Measurements from ENCODE around the gene ELOA. TPM values are rescaled to one million over a fixed set of nuclear protein-coding genes. Genes with fewer than 3 reads are reported as not detected.
"Not testable (repeated sequence)": the region's sequence is repeated elsewhere in the genome, so short reads cannot be mapped to it uniquely, and the experiment has no call there.

Gene ELOA
- total and polyA plus RNA-seq, 2 donors (not counting 1 experiment from before 2014, with no cell fraction given), result 12.9 to 56.6 TPM

- ATAC-seq (ENCODE audit: low read depth) (no peak), DNase-seq (no peak)
- Mint-ChIP-seq H3K27me3 (no peaks in the 10 kb centered on the region), H3K27ac (peak overlapping the region; percentile 6), H3K4me1 (peaks cover 23% of the 10 kb centered on the region), H3K9me3 (ENCODE audit: insufficient read depth) (no peaks in the 10 kb centered on the region), H3K4me3 (peak overlapping the region; percentile 16)
- peaks cover 19% of the 10 kb centered on the region for H3K79me2 ChIP-seq (ENCODE audit: control insufficient read depth, insufficient read depth, low read length)
- H3K27me3 ChIP-seq (replicated peaks in 1 of 4; ENCODE audit: control extremely low read depth in 1 of 4, control insufficient read depth in 3 of 4, insufficient read depth in 4 of 4, low read length in 3 of 4), result no peaks in the 10 kb centered on the region
- H3K9me3 ChIP-seq (ENCODE audit: control extremely low read depth in 1 of 3, control insufficient read depth in 2 of 3, insufficient read depth in 1 of 3, low read length in 2 of 3), result no peaks in the 10 kb centered on the region
- TF ChIP-seq CTCF (IDR thresholded peaks at IDR 0.05) (no peak), EZH2 (IDR thresholded peaks at IDR 0.05; ENCODE audit: borderline replicate concordance, insufficient read depth, low read depth, low read length, poor library complexity, severe bottlenecking) (no peak)
- peaks cover 0 to 21% of the 10 kb centered on the region in 2 experiments for H3K36me3 ChIP-seq (replicated peaks in 1 of 2; ENCODE audit: control extremely low read depth in 1 of 2, control insufficient read depth in 1 of 2, extremely low read depth in 1 of 2, insufficient read depth in 2 of 2, low read length in 1 of 2)
- ChIA-PET CTCF (interaction anchor here (0.8 to 1.5 kb wide), 2 partner anchors 17 to 123 kb away, joined by 3 to 5 read pairs; no protein-coding TSS in a partner anchor), POLR2A (interaction anchor here (0.6 to 0.7 kb wide), 2 partner anchors 264 to 926 kb away, joined by 4 to 9 read pairs; no protein-coding TSS in a partner anchor)
- no peaks in the 10 kb centered on the region for H4K20me1 ChIP-seq (ENCODE audit: control insufficient read depth, insufficient read depth, low read length, poor library complexity, severe bottlenecking)
- WGBS (ENCODE audit: insufficient coverage), result 93% methylated on average over 15 of the region's 21 CpGs
- H3K4me2 ChIP-seq (replicated peaks; ENCODE audit: low read depth, low read length, poor library complexity, severe bottlenecking), result no peak overlapping the region
- H3K27ac ChIP-seq (ENCODE audit: low read length in 2 of 2), result peak overlapping the region in 1 of 2 donors; percentile 26
- no peak overlapping the region for H3K4me3 ChIP-seq (ENCODE audit: control extremely low read depth in 1 of 5, extremely low read depth in 1 of 5, insufficient read depth in 1 of 5, low read depth in 2 of 5, low read length in 4 of 5)
- H3K9ac ChIP-seq (ENCODE audit: low read length), result no peak overlapping the region
- H2AFZ ChIP-seq (ENCODE audit: insufficient read depth, low read depth, low read length, poor library complexity, severe bottlenecking), result no peak overlapping the region
- H3K4me1 ChIP-seq (ENCODE audit: control insufficient read depth in 2 of 2, insufficient read depth in 2 of 2, low read length in 2 of 2), result peaks cover 11 to 22% of the 10 kb centered on the region in 2 donors
- intact Hi-C loops (cut with micrococcal nuclease), result no loop called here
Observed at GRCh38 chr1:23793861-23794731, 50.8 kb downstream of the ELOA start.

DNA sequence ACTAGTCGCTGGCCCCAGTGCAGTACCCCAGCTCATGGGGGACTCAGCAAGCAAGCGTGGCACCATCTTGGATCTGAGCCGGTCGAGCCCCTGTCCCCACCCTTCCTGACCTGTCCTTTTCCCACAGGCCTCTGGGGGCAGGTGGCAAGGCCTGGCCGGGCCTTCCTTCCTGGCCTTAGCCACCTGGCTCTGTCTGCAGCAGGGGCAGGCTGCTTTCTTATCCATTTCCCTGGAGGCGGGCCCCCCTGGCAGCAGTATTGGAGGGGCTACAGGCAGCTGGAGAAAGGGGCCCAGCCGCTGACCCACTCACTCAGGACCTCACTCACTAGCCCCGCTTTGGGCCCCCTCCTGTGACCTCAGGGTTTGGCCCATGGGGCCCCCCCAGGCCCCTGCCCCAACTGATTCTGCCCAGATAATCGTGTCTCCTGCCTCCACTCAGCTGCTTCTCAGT, 51.5 kb downstream of the ELOA start:
- H3K4me3 Mint-ChIP-seq; H3K9me3 ChIP-seq (ENCODE audit: control extremely low read depth in 1 of 3, control insufficient read depth in 2 of 3, insufficient read depth in 1 of 3, low read length in 2 of 3); ATAC-seq (ENCODE audit: low read depth); H3K27me3 ChIP-seq (replicated peaks in 1 of 4; ENCODE audit: control extremely low read depth in 1 of 4, control insufficient read depth in 3 of 4, insufficient read depth in 4 of 4, low read length in 3 of 4); H3K27me3 Mint-ChIP-seq; H3K4me3 ChIP-seq (ENCODE audit: control extremely low read depth in 1 of 5, extremely low read depth in 1 of 5, insufficient read depth in 1 of 5, low read depth in 2 of 5, low read length in 4 of 5); H3K27ac ChIP-seq (ENCODE audit: low read length in 2 of 2); H2AFZ ChIP-seq (ENCODE audit: insufficient read depth, low read depth, low read length, poor library complexity, severe bottlenecking); H3K9me3 Mint-ChIP-seq (ENCODE audit: insufficient read depth); DNase-seq; H3K27ac Mint-ChIP-seq; H4K20me1 ChIP-seq (ENCODE audit: control insufficient read depth, insufficient read depth, low read length, poor library complexity, severe bottlenecking); H3K4me2 ChIP-seq (replicated peaks; ENCODE audit: low read depth, low read length, poor library complexity, severe bottlenecking); H3K9ac ChIP-seq (ENCODE audit: low read length); intact Hi-C loops (cut with micrococcal nuclease): not testable (repeated sequence)
- peaks cover 0 to 21% of the 10 kb centered on the region in 2 experiments for H3K36me3 ChIP-seq (replicated peaks in 1 of 2; ENCODE audit: control extremely low read depth in 1 of 2, control insufficient read depth in 1 of 2, extremely low read depth in 1 of 2, insufficient read depth in 2 of 2, low read length in 1 of 2)
- peaks cover 17 to 28% of the 10 kb centered on the region in 2 donors for H3K4me1 ChIP-seq (ENCODE audit: control insufficient read depth in 2 of 2, insufficient read depth in 2 of 2, low read length in 2 of 2)
- ChIA-PET POLR2A (interaction anchor here (0.7 kb wide), 1 partner anchor 265 kb away, joined by 9 read pairs; no protein-coding TSS in a partner anchor), CTCF (interaction anchor here (1.5 kb wide), 1 partner anchor 16 kb away, joined by 5 read pairs; no protein-coding TSS in a partner anchor)
- 81% methylated on average over 5 of the region's 9 CpGs for WGBS (ENCODE audit: insufficient coverage)
- H3K4me1 Mint-ChIP-seq, result peaks cover 25% of the 10 kb centered on the region
- peaks cover 19% of the 10 kb centered on the region for H3K79me2 ChIP-seq (ENCODE audit: control insufficient read depth, insufficient read depth, low read length)
